ENCODE measurements around the gene PIK3C2G.

PIK3C2G gene

GRCh38 chr12:18424857-18425256, 163.5 kb downstream of the PIK3C2G start:
- TF ChIP-seq REST (IDR thresholded peaks at IDR 0.05; ENCODE audit: insufficient replicate concordance, low read depth) = no peak
- TF ChIP-seq POLR2AphosphoS5 (IDR thresholded peaks at IDR 0.05; ENCODE audit: low read depth) = no peak
- TF ChIP-seq GABPA (IDR thresholded peaks at IDR 0.05; ENCODE audit: low read depth) = no peak
- no peak for TF ChIP-seq SPI1 (IDR thresholded peaks at IDR 0.05; ENCODE audit: borderline replicate concordance, low read depth)
- no peak for TF ChIP-seq CTCF (IDR thresholded peaks at IDR 0.05; ENCODE audit: insufficient read depth, low read length)
- H3K4me3 ChIP-seq (replicated peaks; ENCODE audit: insufficient read depth, low read length) = no peak overlapping the region
- no peak for DNase-seq (ENCODE audit: low read depth in 1 of 2, low spot score in 1 of 2)

GRCh38 chr12:18427520-18427919, 166.2 kb downstream of the PIK3C2G start:
- TF ChIP-seq REST (IDR thresholded peaks at IDR 0.05; ENCODE audit: insufficient replicate concordance, low read depth) (no peak), CTCF (IDR thresholded peaks at IDR 0.05; ENCODE audit: insufficient read depth, low read length) (no peak), SPI1 (IDR thresholded peaks at IDR 0.05; ENCODE audit: borderline replicate concordance, low read depth) (no peak), POLR2AphosphoS5 (IDR thresholded peaks at IDR 0.05; ENCODE audit: low read depth) (no peak), GABPA (IDR thresholded peaks at IDR 0.05; ENCODE audit: low read depth) (no peak)
- H3K27me3 ChIP-seq (ENCODE audit: insufficient read depth, poor library complexity, severe bottlenecking) = no peaks in the 10 kb centered on the region
- no peak overlapping the region for H3K4me3 ChIP-seq (replicated peaks; ENCODE audit: insufficient read depth, low read length)
- H3K27ac ChIP-seq (replicated peaks) = no peak overlapping the region
- no peak for DNase-seq (ENCODE audit: low read depth in 1 of 2, low spot score in 1 of 2)

More at GRCh38 chr12:18424857-18425256, 163.5 kb downstream of the PIK3C2G start:
- Histone ChIP-seq H3K27me3 (ENCODE audit: insufficient read depth, poor library complexity, severe bottlenecking) (no peaks in the 10 kb centered on the region), H3K27ac (replicated peaks) (no peak overlapping the region)

- no peak overlapping the region for H3K4me3 ChIP-seq (replicated peaks; ENCODE audit: insufficient read depth, low read length)
- H3K27me3 ChIP-seq (ENCODE audit: insufficient read depth, poor library complexity, severe bottlenecking) = no peaks in the 10 kb centered on the region
- TF ChIP-seq SPI1 (IDR thresholded peaks at IDR 0.05; ENCODE audit: borderline replicate concordance, low read depth) = no peak
- no peak for TF ChIP-seq REST (IDR thresholded peaks at IDR 0.05; ENCODE audit: insufficient replicate concordance, low read depth)
- H3K27ac ChIP-seq (replicated peaks) = no peak overlapping the region
- DNase-seq (ENCODE audit: low read depth in 1 of 2, low spot score in 1 of 2) = no peak
These were observed 167.1 kb downstream of the PIK3C2G start for GRCh38 chr12:18428416-18428815.

- H3K27ac ChIP-seq (replicated peaks) = no peak overlapping the region
- no peak for DNase-seq (ENCODE audit: low read depth in 1 of 2, low spot score in 1 of 2)
- H3K27me3 ChIP-seq (ENCODE audit: insufficient read depth, poor library complexity, severe bottlenecking) = no peaks in the 10 kb centered on the region
- TF ChIP-seq SPI1 (IDR thresholded peaks at IDR 0.05; ENCODE audit: borderline replicate concordance, low read depth) (no peak), POLR2AphosphoS5 (IDR thresholded peaks at IDR 0.05; ENCODE audit: low read depth) (no peak), GABPA (IDR thresholded peaks at IDR 0.05; ENCODE audit: low read depth) (no peak), CTCF (IDR thresholded peaks at IDR 0.05; ENCODE audit: insufficient read depth, low read length) (no peak), REST (IDR thresholded peaks at IDR 0.05; ENCODE audit: insufficient replicate concordance, low read depth) (no peak)
- H3K4me3 ChIP-seq (replicated peaks; ENCODE audit: insufficient read depth, low read length) = no peak overlapping the region
These were observed 168.0 kb downstream of the PIK3C2G start for GRCh38 chr12:18429366-18429765.

Measured in HL-60 (cell line).